Breast epithelium (tissue), 4 donors: Measurements from ENCODE around the gene PDIA3. TPM values are rescaled to one million over a fixed set of nuclear protein-coding genes. Genes with fewer than 3 reads are reported as not detected.

ENCODE experiments used
- DNase-seq, 2 donors: peaks; one replicate each; pipeline ENCODE4 v3.0.0-alpha.2; 2019; ENCODE audit warnings: low spot score in 2 of 2
- H3K27ac ChIP-seq, 2 donors: fragments of 200-600 bp; sonication (generic) in 1 of 2; one replicate each; pipeline ENCODE4 v1.5.1; 2016 to 2019; ENCODE audit warnings: mild to moderate bottlenecking in 1 of 2
- H3K27me3 ChIP-seq, 2 donors: fragments of 200-600 bp; sonication (generic) in 1 of 2; one replicate each; pipeline versions ENCODE4 v1.5.1 to v1.6.0; 2017 to 2019; ENCODE audit warnings: control low read depth in 1 of 2, mild to moderate bottlenecking in 1 of 2
- H3K36me3 ChIP-seq: fragments of 200-600 bp; one replicate; pipeline ENCODE4 v1.5.1; 2019
- H3K4me1 ChIP-seq, 2 donors: fragments of 200-600 bp; sonication (generic); one replicate each; pipeline ENCODE4 v1.5.1; 2016 to 2019; ENCODE audit warnings: control low read depth in 1 of 2
- H3K4me3 ChIP-seq, 3 donors: fragments of 200-600 bp; sonication (generic); 1 replicate in 2 of 3; 2 replicates in 1 of 3; pipeline ENCODE4 v1.5.1; 2016 to 2019; ENCODE audit warnings: mild to moderate bottlenecking in 3 of 3, moderate library complexity in 2 of 3
- H3K9me3 ChIP-seq, 2 donors: fragments of 200-600 bp; sonication (generic) in 1 of 2; one replicate each; pipeline ENCODE4 v1.5.1; 2016 to 2019; ENCODE audit warnings: control low read depth in 1 of 2
- CTCF ChIP-seq, 3 donors: fragments of 450-650 bp; IDR thresholded peaks; one replicate each; pipeline ENCODE4 v1.5.1; 2016 to 2017; ENCODE audit warnings: antibody characterized with exemption in 3 of 3, mild to moderate bottlenecking in 3 of 3, moderate library complexity in 3 of 3
- POLR2A ChIP-seq: fragments of 450-650 bp; IDR thresholded peaks from one replicate; pipeline ENCODE4 v1.6.1; 2016; ENCODE audit warnings: antibody characterized with exemption, mild to moderate bottlenecking, moderate library complexity
- POLR2AphosphoS5 ChIP-seq, 3 donors: sonication (generic); formaldehyde crosslinking; IDR thresholded peaks; one replicate each; pipeline ENCODE4 v1.6.1; 2017; ENCODE audit warnings: antibody characterized with exemption in 3 of 3
- intact Hi-C: fragments of 100-400 bp; cut with DNase I; formaldehyde crosslinking; loops from one replicate; pipeline ENCODE4 v1.15.1; 2023; ENCODE audit warnings: low total_unique reads
- total RNA-seq, 3 donors: library from RNA; depleted of rRNA; stranded (reverse); fragments of >200 nt; gene quantifications; one replicate each; pipeline ENCODE4 v1.1.0, GENCODE V29; 2016

PDIA3 gene
- total RNA-seq, 3 donors from 2014 or later, result 107 to 125 (median 109) TPM

- H3K36me3 ChIP-seq, result no peaks in the 10 kb centered on the region
- DNase-seq, result no peak
- TF ChIP-seq POLR2AphosphoS5 (IDR thresholded peaks at IDR 0.05) (peak in 1 of 3 donors; percentile 7), POLR2A (peak; percentile 8), CTCF (IDR thresholded peaks at IDR 0.05) (no peak)
- H3K27ac ChIP-seq, result peak overlapping the region; percentile 97 to 99
- H3K9me3 ChIP-seq, result no peaks in the 10 kb centered on the region
- intact Hi-C loops, result no loop called here
- H3K4me1 ChIP-seq, result peaks cover 6 to 9% of the 10 kb centered on the region in 2 donors
- H3K27me3 ChIP-seq, result no peaks in the 10 kb centered on the region
- peak overlapping the region; percentile 89 to 98 (median 96) for H3K4me3 ChIP-seq
Measured at GRCh38 chr15:43792761-43793476, 46.7 kb downstream of the PDIA3 start.

- Histone ChIP-seq H3K9me3 (no peaks in the 10 kb centered on the region), H3K4me1 (peaks cover 6 to 16% of the 10 kb centered on the region in 2 donors), H3K27me3 (no peaks in the 10 kb centered on the region), H3K4me3 (peak overlapping the region; percentile 89 to 98 (median 96)), H3K36me3 (no peaks in the 10 kb centered on the region), H3K27ac (peak overlapping the region; percentile 97 to 99)
- no peak for TF ChIP-seq POLR2AphosphoS5 (IDR thresholded peaks at IDR 0.05)
- no peak for TF ChIP-seq CTCF (IDR thresholded peaks at IDR 0.05)
- TF ChIP-seq POLR2A, result no peak
- intact Hi-C loops, result no loop called here
- DNase-seq, result no peak
Measured at GRCh38 chr15:43793647-43794046, 47.4 kb downstream of the PDIA3 start.

- H3K27ac ChIP-seq, result peak overlapping the region; percentile 97 to 99
- H3K4me3 ChIP-seq, result peak overlapping the region in 1 of 3 donors; percentile 89
- H3K27me3 ChIP-seq, result no peaks in the 10 kb centered on the region
- H3K36me3 ChIP-seq, result no peaks in the 10 kb centered on the region
- H3K4me1 ChIP-seq, result peaks cover 6 to 19% of the 10 kb centered on the region in 2 donors
- TF ChIP-seq POLR2A (no peak), POLR2AphosphoS5 (IDR thresholded peaks at IDR 0.05) (no peak), CTCF (IDR thresholded peaks at IDR 0.05) (no peak)
- intact Hi-C loops, result no loop called here
- no peaks in the 10 kb centered on the region for H3K9me3 ChIP-seq
- DNase-seq, result no peak
Measured at GRCh38 chr15:43794269-43795037, 48.2 kb downstream of the PDIA3 start.

GRCh38 chr15:43795197-43795596 lies 49.0 kb downstream of the PDIA3 start:
- peak overlapping the region; percentile 97 to 99 for H3K27ac ChIP-seq
- H3K9me3 ChIP-seq, result no peaks in the 10 kb centered on the region
- H3K36me3 ChIP-seq, result no peaks in the 10 kb centered on the region
- no peak for DNase-seq
- TF ChIP-seq POLR2AphosphoS5 (IDR thresholded peaks at IDR 0.05), result no peak
- no peak for TF ChIP-seq CTCF (IDR thresholded peaks at IDR 0.05)
- no peak for TF ChIP-seq POLR2A
- intact Hi-C loops, result no loop called here
- no peak overlapping the region for H3K4me3 ChIP-seq
- no peaks in the 10 kb centered on the region for H3K27me3 ChIP-seq
- H3K4me1 ChIP-seq, result peaks cover 11 to 19% of the 10 kb centered on the region in 2 donors

- Histone ChIP-seq H3K27me3 (no peaks in the 10 kb centered on the region), H3K4me3 (no peak overlapping the region), H3K9me3 (no peaks in the 10 kb centered on the region), H3K4me1 (peaks cover 11 to 19% of the 10 kb centered on the region in 2 donors), H3K27ac (peak overlapping the region; percentile 27 to 99), H3K36me3 (no peaks in the 10 kb centered on the region)
- TF ChIP-seq CTCF (IDR thresholded peaks at IDR 0.05), result no peak
- intact Hi-C loops, result no loop called here
- no peak for DNase-seq
Measured at GRCh38 chr15:43795997-43796396, 49.8 kb downstream of the PDIA3 start.
